HuH-7 (cell line): ENCODE results near the gene FBXO44.

Source experiments
- DNase-seq: peaks from one replicate; pipeline ENCODE4 v3.0.0; 2011; ENCODE audit warnings: low spot score

The FBXO44 gene

GRCh38 chr1:11708554-11709350 is 54.1 kb downstream of the FBXO44 start:
- no peak for DNase-seq

- DNase-seq, result no peak
Measured at GRCh38 chr1:11711490-11711889, 56.8 kb downstream of the FBXO44 start.

- no peak for DNase-seq
Measured at GRCh38 chr1:11712285-11712684, 57.6 kb downstream of the FBXO44 start.
